ENCODE measurements around the gene TP53INP2. TPM values are rescaled to one million over a fixed set of nuclear protein-coding genes. Genes with fewer than 3 reads are reported as not detected.

Gene TP53INP2
- total RNA-seq, 1 experiment from 2014 or later = 4.9 TPM

DNA sequence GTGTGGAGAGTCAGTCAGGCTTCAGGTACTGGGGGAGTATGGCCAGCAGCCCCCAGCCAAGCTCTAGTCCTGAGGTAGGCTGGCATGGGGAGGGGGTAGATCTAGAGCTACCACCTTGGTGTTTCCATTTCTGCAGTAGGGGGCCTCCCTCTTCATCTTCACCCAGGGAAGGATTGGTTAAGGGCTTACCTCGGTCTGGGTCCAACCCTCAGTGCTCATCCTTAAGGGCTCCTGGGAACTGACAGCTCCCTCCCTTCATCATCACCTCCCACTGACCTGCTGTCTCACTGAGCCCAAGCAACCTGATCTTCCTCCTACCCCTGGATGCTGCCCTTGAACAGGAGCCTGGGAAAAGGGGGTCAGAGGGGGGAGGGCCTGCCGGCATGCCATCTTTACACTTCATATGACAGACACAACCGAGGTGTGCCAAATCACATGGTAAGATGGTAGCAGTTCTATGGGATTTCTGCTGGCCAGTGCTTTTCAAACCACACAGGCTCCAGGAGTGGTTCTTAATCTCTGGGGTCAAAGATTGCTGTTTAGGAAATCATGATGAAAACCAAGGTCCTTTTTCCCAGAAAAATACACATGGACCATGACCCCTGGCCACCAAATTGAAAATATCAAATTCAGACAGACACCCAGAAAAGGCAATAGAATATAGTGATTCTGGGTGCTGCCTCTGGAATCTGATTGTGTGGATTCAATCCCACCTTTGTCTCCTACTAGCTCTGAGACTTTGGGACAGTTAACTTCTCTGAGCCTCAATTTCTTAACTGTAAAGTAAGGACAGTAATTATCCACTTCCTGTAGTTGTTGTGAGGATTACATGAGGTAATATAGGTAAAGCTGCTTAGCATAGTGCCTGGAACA lies 3.0 kb downstream of the TP53INP2 start:
- Histone ChIP-seq H3K9me2 (ENCODE audit: insufficient read depth) (no peaks in the 10 kb centered on the region), H3K4me3 (no peak overlapping the region), H3K79me2 (ENCODE audit: low read depth) (no peaks in the 10 kb centered on the region), H3K27ac (no peak overlapping the region), H4K20me1 (ENCODE audit: insufficient read depth) (no peaks in the 10 kb centered on the region; the same call in 1 of the 2 replicates), H3K4me1 (replicated peaks; ENCODE audit: insufficient read depth) (peaks cover 34% of the 10 kb centered on the region), H3K9me3 (ENCODE audit: insufficient read depth, low read depth) (no peaks in the 10 kb centered on the region), H3F3A (ENCODE audit: insufficient read depth, low read depth) (peaks cover 42% of the 10 kb centered on the region), H3K36me3 (ENCODE audit: low read depth) (no peaks in the 10 kb centered on the region), H3K27me3 (ENCODE audit: insufficient read depth, low read depth) (no peaks in the 10 kb centered on the region), H3K4me2 (no peak overlapping the region), H2AFZ (no peak overlapping the region)
- TF ChIP-seq CTCF (conservative IDR thresholded peaks at IDR 0.05) (no peak), EZH2 (IDR thresholded peaks at IDR 0.05; ENCODE audit: low read depth) (no peak)
- intact Hi-C loops (cut with micrococcal nuclease; ENCODE audit: unreplicated experiment) = loop anchor here (5.0 kb wide), 1 partner anchor 515 kb away; no protein-coding TSS in a partner anchor
- DNase-seq = no peak
- no TSS peak for BruUV-seq (replicated peaks)
- ChIA-PET POLR2A (ENCODE audit: unreplicated experiment) (interaction anchor here (0.6 kb wide), 1 partner anchor 516 kb away, joined by 4 read pairs; no protein-coding TSS in a partner anchor), CTCF (interaction anchor here (0.6 to 0.7 kb wide), 2 partner anchors 435 to 447 kb away, joined by 3 to 4 read pairs; no protein-coding TSS in a partner anchor)

DNA sequence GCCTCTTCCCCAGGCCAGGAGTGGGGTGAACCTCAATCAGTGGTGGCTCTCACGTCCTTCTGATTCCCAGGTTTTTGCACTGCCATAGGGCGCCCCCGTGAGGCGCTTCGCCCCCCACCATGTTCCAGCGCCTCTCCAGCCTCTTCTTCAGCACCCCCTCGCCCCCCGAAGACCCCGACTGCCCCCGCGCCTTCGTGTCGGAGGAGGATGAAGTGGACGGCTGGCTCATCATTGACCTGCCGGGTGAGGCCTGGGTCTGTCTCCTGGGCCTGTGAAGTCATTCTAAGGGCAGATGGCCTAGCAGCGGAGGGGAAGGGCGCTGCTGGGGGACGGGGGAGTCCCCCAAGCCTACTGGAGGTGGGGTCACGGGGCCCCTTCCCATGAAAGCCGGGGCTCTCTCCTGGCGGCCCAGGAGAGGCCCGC lies 4.5 kb downstream of the TP53INP2 start:
- BruUV-seq (replicated peaks) = no TSS peak
- H4K20me1 ChIP-seq (ENCODE audit: insufficient read depth) = peaks cover 2% of the 10 kb centered on the region
- peaks cover 40% of the 10 kb centered on the region for H3K4me1 ChIP-seq (replicated peaks; ENCODE audit: insufficient read depth)
- DNase-seq = peak in 1 of 2 experiments; percentile 55
- CTCF ChIA-PET = interaction anchor here (0.6 to 1.0 kb wide), 2 partner anchors 453 to 526 kb away, joined by 3 read pairs; no protein-coding TSS in a partner anchor
- H3K4me2 ChIP-seq = peak overlapping the region; percentile 88
- no peaks in the 10 kb centered on the region for H3K9me2 ChIP-seq (ENCODE audit: insufficient read depth)
- intact Hi-C loops (cut with micrococcal nuclease; ENCODE audit: unreplicated experiment) = loop anchor here (1.0 to 5.0 kb wide), 3 partner anchors 129 to 516 kb away; no protein-coding TSS in a partner anchor
- peak overlapping the region; percentile 96; the same call in 1 of the 2 replicates for H2AFZ ChIP-seq
- TF ChIP-seq CTCF (conservative IDR thresholded peaks at IDR 0.05) (peak; percentile 68), EZH2 (IDR thresholded peaks at IDR 0.05; ENCODE audit: low read depth) (no peak)
- POLR2A ChIA-PET (ENCODE audit: unreplicated experiment) = no interaction called here
- H3K79me2 ChIP-seq (ENCODE audit: low read depth) = no peaks in the 10 kb centered on the region
- H3K4me3 ChIP-seq = peak overlapping the region; percentile 87
- H3K9me3 ChIP-seq (ENCODE audit: insufficient read depth, low read depth) = no peaks in the 10 kb centered on the region
- H3F3A ChIP-seq (ENCODE audit: insufficient read depth, low read depth) = peaks cover 54% of the 10 kb centered on the region
- no peaks in the 10 kb centered on the region for H3K27me3 ChIP-seq (ENCODE audit: insufficient read depth, low read depth)
- H3K36me3 ChIP-seq (ENCODE audit: low read depth) = no peaks in the 10 kb centered on the region
- no peak overlapping the region for H3K27ac ChIP-seq

GRCh38 chr20:34709044-34709830 lies 5.1 kb downstream of the TP53INP2 start:
- no peaks in the 10 kb centered on the region for H3K9me2 ChIP-seq (ENCODE audit: insufficient read depth)
- H3K9me3 ChIP-seq (ENCODE audit: insufficient read depth, low read depth) = no peaks in the 10 kb centered on the region
- H3F3A ChIP-seq (ENCODE audit: insufficient read depth, low read depth) = peaks cover 60% of the 10 kb centered on the region
- DNase-seq = peak in 1 of 2 experiments; percentile 79
- no peaks in the 10 kb centered on the region for H3K27me3 ChIP-seq (ENCODE audit: insufficient read depth, low read depth)
- no peak overlapping the region for H3K27ac ChIP-seq
- BruUV-seq (replicated peaks) = no TSS peak
- H3K36me3 ChIP-seq (ENCODE audit: low read depth) = peaks cover 2% of the 10 kb centered on the region; the same call in 1 of the 2 replicates
- H3K4me1 ChIP-seq (replicated peaks; ENCODE audit: insufficient read depth) = peaks cover 46% of the 10 kb centered on the region
- H3K79me2 ChIP-seq (ENCODE audit: low read depth) = no peaks in the 10 kb centered on the region
- peak overlapping the region; percentile 96 for H2AFZ ChIP-seq
- intact Hi-C loops (cut with micrococcal nuclease; ENCODE audit: unreplicated experiment) = loop anchor here (1.0 to 5.0 kb wide), 3 partner anchors 130 to 517 kb away; no protein-coding TSS in a partner anchor
- H3K4me3 ChIP-seq = peak overlapping the region; percentile 87
- POLR2A ChIA-PET (ENCODE audit: unreplicated experiment) = interaction anchor here (0.6 kb wide), 2 partner anchors 112 to 405 kb away, joined by 4 to 10 read pairs; no protein-coding TSS in a partner anchor
- CTCF ChIA-PET = no interaction called here
- no peak for TF ChIP-seq EZH2 (IDR thresholded peaks at IDR 0.05; ENCODE audit: low read depth)
- H4K20me1 ChIP-seq (ENCODE audit: insufficient read depth) = peaks cover 8% of the 10 kb centered on the region
- H3K4me2 ChIP-seq = peak overlapping the region; percentile 88

Measured in PC-9 (cell line).